T-helper 1 cell (primary cell): ENCODE data around the gene PRIMA1.
A peak's percentile ranks its signal among the peaks of the same experiment; 100 is the strongest.

Source experiments
- DNase-seq, 5 donors: peaks; one replicate each; pipeline ENCODE4 v3.0.0-alpha.2; 2012 to 2020
- total RNA-seq, 4 donors: gene quantifications; one replicate each; lab custom pipeline; 2026; lab: John Stamatoyannopoulos, UW

The PRIMA1 gene, protein sequence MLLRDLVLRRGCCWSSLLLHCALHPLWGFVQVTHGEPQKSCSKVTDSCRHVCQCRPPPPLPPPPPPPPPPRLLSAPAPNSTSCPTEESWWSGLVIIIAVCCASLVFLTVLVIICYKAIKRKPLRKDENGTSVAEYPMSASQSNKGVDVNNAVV
- 0 reads per million in 4 donors for total RNA-seq

DNA sequence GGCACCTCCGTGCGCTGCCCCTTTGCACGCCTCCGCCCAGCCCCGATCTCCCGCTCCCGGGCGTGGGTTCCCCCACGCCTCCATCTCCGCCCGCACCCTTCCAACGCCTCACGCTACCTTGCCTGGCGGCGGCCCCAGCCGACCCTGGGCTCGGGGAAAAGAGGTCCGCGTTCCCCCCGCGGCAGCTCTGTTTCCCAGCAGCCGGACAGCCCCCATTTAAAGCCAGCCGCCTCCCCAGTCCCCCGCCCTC lies at the start of gene PRIMA1:
Gene PRIMA1 (minus strand): TSS at position 193 of the 250 bp plus-strand sequence. CDS start 767 bp downstream, outside the sequence.
- DNase-seq, result no peak

DNA sequence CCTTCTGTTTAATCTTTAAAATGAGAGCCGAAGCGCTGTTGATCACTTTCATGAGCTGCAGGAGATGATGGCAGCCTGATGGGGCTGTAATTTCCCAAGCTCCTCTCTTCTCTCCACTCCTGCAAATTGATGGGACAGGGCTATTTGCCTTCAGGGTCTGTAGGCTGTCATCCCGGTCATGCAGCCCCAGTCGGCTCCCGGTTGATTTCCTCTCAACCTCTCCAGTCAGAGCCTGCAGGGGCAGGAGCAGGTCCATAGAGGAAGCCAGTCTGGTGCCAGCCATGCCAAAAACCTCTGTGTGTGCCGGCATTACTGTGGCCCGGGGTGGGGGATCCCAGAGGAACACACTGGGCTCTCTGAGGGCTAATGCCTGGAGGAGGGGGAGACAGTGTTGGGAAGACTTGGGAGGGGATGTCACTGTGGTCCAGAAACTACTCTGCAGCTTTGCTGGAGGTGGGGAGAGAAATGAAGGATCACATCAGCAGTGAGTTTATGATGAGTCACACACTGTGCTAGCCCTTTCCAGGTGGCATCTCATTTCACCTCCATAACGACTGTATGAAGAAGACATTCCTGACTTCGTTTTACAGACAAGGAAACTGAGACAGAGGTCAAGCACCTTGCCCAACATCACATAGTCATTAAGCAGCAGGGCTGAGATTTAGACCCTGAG lies 46.5 kb upstream of the PRIMA1 start:
- DNase-seq, result no peak

DNA sequence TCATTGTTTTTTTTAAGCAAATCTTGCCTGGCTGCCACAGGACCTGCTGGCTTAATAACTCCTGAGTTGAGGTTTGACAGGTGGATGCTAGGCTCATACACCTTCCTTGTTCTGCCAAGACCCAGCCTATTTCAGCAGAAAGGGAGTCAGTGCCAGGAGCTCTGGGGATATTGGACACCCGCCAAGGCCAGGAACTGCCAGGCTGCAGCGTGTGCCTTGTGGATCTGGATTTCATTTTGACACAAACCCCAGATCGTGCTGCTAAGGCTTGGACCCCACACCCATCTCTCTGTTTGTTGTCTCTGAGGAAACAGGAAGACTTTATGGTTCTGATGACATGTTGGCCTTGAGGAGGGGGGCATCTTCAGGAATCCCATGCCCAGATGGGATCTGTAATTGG lies 44.4 kb upstream of the PRIMA1 start:
- DNase-seq, result no peak

DNA sequence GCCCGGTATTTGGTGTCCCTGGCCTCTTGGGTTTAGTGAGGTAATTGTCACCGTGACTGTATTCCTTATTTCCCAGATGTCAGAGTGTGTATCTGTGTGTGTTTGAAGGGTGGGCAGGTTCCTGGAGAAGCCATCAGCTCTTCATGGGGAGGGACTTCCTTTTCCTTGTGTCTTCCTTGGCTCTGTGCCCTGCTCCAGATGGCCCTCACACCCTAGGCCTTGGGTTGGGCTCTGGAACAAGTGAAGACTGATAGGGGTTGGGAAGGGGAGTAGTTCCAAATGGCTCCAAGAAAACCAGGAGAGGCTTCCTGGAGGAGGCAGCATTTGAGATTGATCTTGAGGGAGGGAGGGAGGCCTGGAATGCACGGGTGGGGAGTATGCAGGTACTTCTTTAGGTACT lies 43.8 kb upstream of the PRIMA1 start:
- no peak for DNase-seq

DNA sequence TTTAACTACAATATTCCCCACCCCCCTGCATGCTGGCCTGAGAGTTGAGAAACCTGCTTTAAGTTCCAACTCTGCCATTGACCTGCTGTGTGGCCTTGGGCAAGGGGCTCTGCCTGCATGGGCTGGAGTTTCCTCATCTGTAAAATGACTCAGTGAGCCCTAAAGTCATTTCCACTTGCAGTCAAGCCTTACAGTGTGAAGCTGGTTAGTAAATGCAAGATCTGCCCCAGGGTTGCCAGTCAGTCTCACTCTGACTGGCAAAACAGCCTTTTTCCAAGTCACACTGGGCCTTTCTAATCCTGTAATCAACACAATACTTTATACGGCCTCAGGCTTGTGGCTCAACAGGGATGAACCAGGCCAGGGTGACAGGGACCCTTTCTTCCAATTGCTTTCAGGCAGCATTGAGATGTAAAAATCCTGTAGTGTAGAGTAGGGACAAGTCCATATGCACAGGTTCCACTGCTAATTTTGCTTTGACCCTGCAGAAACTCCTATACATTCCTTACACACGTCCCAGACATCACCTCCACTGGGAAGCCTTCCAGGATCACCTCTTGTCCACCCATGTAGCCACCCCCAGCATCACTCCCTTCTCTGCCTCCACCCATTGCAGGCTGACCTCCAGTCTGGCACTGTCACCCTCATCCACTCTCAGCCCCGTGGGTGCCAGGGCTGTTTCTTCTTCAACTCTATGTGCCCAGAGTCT lies 42.6 kb upstream of the PRIMA1 start:
- DNase-seq, result no peak

DNA sequence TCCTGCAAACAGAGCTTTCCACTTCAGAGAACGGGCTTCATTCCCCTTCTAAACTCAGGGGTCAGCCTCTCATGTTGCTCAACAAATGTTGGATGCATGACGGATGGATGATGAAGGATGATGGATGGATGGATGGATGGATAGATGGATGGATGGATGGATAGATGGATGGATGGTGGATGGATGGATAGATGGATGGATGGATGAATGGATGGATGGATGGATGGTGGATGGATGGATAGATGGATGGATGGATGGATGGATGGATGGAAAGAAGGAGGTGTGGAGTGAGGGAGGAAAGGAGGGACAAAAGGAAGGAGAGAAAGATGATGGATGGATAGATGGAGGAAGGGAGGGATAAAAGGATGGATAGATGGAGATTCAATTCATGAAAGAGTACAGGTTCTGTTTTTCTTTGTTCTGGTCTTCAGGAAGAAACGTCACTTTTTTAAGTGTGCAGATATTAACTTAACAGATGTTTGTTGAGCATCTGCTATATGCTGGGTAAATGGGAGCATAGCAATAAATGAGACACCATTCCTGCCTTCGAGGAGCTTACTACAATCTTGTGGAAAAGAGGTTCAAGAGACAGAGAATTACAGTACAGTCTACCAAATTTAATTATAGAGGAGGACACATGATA lies 41.7 kb upstream of the PRIMA1 start:
- no peak for DNase-seq

DNA sequence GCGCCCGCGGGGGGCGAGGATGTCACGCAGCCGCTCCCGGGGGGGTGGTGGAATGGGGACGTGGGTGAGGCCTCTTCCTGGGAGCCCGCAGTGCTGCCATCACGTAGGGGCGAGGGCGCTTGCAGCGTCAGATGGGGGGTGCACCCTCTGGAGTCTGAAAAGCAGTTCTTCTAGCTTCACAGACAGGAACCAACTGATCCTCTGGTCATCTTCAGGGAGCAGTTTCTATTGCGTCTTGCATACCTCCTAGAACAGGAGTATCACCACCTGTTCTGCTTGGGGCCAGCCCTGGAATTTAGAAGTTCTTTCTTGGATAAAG lies 36.9 kb upstream of the PRIMA1 start:
- no peak for DNase-seq

DNA sequence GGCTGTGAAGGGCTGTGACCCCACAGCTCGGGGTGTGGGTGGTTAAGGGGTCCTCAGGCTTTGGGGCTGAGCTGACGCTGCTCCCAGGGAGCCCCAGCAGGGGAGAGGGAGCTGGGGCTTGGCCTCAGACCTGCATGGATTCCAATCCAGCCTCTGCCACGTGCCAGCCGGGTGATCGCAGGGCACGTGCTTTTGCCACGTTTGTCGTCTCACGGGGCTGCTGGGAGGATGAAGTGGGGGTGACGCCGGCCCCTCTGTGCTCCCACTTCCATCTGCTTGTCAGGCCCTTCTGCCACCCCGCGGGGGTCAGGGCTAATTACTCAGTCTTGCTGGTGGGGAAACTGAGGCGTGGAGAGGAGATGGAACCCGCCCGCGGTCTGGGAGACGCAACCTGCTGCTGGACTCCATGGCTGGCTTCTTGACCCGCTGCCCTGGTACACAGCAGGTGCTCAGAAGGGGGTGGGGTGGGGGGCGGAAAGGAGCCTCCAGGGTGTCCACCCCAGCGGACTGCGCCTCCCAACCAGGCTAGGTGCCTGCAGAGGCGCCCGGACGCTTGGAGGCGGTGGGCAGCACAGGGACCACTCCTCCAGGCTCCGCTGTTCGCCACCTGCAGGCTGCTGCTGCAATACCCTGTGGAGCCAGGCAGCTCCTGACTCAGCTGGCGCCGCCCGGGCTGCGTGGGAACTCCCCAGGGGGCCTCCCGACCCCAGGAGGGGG lies 36.4 kb upstream of the PRIMA1 start:
- DNase-seq, result no peak

DNA sequence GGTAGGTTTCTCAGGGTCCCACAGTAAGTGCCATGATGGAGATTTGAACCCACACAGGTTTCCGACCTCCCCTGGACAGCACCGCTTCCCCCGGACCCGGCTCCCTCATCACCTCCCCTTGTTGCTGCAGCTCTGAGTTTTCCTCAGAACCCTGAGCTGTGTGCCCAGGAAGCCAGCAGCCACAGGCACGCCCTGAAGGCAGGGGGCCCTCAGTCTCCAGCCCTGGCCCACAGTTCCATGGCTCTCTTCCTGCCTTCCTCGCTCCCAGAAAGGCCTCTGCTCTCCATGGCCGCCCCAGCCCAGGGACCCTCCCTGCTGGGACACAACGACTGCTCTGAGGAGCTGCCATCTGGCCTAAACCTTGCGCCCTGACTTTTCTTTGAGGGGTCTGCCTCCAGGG lies 35.8 kb upstream of the PRIMA1 start:
- DNase-seq, result no peak

DNA sequence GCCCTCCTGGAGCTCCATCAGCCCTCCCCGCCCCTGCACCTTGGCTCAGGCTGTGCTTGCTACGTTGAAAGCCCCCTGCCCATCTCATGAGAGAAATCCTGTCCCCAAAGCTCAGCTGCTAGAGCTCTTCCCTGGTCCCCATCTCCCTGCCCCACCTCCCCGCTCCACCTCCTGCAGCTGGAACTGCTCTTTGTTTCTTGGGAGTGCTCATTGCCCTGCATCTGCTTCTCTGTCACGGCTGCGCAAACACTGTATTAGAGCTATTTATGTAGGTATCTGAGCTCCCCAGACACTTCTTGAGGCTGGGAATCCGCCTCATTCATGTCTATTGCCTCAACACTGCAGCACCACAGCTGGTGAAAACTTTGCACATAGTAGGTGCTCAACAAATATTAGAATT lies 32.8 kb upstream of the PRIMA1 start:
- DNase-seq, result no peak

DNA sequence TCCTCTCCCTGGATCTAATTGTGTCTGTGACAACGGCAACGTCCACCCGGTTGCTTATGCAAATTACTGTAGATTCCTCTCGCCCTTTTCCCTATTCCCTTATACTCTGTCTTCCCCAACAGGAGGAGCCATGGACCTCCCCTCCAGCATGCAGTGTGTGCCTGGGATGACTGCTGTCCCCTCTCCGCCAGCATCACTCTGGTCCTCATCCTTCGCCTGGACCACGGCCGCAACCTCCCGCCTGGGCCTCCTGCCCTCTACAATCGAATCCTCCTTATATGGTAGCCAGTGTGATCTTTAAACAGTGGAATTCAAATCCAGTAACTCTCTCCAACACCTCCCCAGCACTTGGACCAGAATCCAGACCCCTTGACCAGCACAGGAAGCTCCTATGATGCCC lies 30.6 kb upstream of the PRIMA1 start:
- no peak for DNase-seq

DNA sequence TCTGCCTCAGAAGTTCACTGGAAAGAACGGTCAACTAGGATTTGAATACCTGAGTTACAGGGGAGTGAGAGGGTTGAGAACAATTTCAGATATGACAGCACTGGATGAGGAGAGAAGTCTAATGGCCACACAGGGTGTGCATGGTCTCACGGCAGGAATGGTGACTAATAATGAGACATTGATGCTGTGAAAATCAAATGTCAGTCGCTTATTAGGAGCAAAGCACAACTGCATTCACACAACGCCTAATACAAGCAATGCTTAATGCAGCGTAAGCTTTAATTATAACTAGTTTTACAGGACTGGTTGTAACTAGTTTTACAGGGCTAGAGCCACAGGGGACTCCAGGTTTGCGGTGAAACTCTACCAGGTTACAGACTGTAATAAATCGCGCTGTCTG lies 23.4 kb upstream of the PRIMA1 start:
- DNase-seq, result peak in 1 of 5 donors; percentile 35

DNA sequence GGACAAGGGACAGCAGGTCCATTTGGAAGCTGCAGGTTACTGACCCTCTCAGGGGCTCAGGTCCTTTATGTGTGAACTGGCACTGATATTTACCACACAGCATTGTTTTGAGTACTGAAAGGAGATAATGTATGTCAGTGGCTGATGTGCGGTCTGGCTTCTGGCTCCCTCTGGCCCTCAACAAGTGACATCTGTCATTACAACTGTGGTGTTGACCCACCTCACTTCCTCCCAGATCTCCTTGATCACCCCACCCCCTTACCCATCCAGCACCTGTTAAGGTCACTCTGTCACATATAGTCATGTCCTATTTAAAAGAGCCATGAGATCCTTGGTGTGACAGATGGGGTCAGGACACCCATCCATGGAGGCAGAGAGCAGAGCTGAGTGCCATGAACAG lies 22.7 kb upstream of the PRIMA1 start:
- no peak for DNase-seq

DNA sequence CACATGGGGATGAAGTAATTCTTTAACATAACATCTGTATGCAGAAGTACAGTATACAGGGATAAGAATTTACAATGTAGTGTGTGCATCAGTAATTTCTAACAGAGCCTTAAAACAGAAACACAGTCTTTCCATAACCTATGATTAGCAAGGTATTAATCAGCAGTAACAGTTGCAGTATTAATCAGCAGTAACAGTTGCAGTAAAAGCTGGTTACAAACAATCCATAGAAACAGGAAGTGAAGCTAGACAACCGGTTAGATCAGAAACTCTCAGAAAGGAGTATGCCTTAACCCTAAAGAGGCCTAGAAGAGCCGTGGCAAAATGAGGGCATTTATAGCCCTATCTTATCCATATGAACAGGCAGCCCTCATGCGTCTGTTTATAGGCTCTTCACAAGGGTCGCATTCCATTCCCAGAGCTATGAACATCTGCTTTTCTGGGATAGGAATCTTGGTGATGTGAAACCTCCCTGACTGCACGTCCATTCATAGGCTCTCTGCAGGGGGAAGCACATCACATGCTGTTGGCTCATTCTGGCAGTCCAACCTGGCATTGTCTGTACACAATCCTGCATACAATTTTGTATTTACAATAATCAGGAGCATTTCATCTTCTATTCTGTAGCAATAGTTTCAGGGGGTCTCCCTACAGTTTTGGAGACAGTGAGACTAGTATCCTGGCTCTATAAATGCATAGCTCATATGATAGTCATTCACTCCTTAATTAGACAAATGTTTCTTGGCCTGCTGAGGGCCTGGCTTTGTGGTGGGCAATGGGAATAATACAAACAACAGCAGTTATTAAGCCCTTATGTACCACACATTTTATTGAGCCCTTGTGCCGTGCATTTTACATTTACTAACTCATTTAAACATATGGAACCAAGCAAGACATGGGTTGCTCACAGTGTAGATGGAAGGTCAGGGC lies 21.5 kb upstream of the PRIMA1 start:
- peak in 1 of 5 donors; percentile 70 for DNase-seq

DNA sequence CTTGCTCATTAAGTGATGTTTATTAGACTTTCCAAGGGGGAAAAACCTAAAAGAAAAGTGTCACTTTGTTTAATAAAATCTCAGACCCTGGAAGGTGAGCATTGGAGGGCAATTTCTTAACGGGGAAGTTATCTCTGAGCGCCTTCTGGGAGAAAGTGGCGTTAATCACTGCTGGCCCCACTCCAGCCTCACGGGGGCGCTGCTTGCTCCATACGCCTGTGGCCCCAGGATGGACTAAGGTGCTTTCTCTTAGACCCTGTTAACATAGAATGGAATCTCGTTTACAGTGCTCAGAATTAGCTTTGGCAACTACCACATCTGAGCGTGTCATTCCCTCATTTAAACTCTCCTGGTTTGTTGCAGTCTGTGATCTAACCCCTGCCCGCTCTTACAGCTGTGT lies 16.4 kb upstream of the PRIMA1 start:
- no peak for DNase-seq

DNA sequence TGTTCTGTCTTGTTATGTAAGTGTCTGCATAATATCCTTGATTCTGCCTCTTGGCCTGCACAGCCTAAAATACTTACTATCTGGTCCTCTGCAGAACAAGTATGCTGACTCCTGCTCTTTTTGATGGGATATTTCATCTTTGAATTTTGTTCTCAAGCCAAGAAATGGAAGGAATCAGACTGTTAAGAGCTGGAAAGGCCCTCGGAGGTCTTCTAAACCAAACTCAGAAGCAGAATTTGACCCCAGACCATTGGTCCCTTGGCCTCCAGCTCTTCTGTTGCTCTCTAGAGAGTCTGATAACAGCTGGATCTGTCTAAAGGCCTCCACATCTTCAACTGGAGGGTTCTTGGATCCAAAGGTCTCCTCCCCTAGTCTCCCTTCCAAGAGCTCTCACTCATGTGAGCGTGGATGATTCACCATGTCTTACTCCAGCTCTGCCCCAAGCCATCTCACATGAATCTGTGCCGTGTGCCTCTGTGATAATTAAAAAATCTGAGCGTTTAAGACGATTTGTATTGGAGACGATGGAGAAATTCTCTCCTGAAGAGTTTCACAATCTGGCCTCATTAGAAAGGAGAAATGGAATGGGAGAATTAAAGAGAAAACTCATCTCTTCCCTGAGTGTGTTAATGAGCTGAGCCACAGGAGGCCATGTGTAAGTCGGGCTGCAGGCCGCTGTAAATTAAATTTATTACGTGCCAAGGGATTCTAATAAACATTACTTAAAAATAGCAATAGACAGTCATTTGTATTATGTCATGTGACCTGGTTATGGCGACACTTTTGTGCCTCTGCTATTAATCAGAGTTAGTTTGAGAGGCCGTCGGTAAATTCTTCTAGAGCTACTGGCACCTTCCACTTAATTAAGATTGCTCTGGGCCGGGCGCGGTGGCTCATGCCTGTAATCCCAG lies 15.4 kb upstream of the PRIMA1 start:
- no peak for DNase-seq

DNA sequence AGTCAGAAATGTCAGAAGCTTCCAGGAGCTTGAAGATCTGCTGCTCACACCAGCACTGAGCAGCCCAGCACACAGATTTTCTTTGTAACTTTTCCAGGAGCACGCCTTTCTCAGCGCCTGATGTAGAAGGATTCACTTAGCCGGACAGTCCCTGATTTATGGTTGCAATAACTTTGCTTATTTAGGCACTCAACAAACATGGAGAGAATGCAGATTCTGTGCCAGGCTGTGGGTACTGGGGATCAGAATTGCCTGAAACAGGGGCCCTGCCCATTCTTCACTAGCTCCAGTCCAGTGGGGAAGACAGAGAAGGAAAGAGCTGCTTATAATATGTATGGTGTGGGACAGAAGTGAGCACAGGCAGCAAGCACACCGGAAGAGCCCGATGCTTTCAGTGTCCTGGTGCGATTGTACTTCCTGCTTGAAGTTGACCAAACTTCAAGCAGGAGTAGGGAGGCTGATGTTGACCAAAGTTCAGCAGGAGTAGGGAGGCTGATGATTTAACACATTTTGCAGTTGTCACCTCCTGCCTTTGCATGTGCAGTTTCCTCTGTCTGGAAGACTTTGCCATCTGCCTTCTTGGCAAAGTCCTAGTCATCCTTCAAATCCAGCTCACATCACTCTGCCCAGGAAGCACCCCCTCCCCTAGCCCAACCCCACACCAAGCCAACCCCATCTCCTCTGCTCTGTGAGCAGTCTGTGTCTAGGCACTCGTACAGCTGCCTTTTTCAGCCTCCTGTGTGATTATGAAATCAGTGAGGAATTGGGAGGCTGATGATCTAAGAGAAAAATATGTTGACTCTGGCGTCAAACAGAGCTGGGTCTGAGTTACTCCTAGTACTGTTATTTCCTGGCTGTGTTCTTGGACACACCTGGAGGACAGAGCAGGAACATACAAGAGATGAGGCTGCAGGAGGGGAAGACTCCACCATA lies 12.0 kb upstream of the PRIMA1 start:
- no peak for DNase-seq

DNA sequence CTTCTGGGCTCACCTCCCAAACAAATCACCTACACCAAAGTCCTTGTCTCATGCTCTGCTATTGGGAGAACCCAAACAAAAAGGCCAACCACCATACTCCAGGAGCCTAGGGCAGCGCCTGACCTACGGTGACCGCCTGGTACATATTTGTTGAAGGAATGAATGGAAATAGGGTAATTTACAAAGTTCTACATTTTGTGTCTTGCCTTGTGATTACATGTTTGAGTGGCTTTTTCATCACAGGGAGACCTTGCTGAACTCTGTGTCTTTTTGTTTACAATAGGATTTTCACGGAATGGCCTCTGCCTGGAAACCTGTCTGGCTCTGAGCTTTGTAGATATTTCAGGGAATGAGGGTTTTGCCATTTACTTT lies 11.3 kb upstream of the PRIMA1 start:
- no peak for DNase-seq

DNA sequence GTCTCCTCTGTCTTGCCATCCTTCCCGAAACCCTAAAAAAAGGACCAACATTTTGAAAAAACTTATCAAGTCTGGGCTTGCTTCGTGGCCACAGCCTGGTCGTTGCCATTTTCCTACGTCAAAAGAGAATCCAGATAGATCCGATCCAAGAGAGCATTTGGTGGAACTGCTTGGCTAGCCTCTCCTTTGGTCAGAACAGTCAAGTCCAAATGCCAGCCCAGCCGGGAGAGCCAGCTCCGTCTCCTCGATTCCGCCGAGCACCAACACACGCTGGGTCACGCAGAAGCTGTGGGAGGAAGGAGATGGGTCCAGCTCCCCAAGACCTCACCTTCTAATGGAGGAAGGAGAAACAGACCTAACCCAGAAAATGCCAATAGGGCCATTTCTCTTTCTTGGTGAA lies 9.3 kb upstream of the PRIMA1 start:
- no peak for DNase-seq

DNA sequence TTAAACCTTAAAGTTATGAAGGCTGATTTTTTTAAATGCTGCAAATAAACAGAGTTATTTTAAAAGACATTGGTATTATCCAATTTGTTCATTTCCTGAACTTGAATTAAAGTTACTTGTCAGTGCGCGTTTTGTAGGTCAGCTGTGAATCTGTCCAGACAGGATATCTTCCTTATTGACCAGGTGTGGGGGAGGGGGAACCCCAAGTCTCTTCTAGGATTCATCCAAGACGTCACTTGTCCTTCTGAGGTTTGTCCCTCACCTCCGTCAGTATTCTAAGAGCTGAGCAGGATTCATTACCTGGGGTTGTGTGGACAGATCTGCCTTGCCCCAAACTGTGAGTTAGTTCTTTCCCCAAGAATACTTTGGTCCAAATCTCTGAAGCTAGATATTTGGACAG lies 8.8 kb upstream of the PRIMA1 start:
- no peak for DNase-seq
